C1 segment of cervical spinal cord (tissue), 14 donors: Measurements from ENCODE around the gene ABCC11.

ENCODE experiments used
- DNase-seq, 14 donors: peaks; one replicate each; lab custom pipeline; 2025; lab: John Stamatoyannopoulos, UW

ABCC11 gene

DNA sequence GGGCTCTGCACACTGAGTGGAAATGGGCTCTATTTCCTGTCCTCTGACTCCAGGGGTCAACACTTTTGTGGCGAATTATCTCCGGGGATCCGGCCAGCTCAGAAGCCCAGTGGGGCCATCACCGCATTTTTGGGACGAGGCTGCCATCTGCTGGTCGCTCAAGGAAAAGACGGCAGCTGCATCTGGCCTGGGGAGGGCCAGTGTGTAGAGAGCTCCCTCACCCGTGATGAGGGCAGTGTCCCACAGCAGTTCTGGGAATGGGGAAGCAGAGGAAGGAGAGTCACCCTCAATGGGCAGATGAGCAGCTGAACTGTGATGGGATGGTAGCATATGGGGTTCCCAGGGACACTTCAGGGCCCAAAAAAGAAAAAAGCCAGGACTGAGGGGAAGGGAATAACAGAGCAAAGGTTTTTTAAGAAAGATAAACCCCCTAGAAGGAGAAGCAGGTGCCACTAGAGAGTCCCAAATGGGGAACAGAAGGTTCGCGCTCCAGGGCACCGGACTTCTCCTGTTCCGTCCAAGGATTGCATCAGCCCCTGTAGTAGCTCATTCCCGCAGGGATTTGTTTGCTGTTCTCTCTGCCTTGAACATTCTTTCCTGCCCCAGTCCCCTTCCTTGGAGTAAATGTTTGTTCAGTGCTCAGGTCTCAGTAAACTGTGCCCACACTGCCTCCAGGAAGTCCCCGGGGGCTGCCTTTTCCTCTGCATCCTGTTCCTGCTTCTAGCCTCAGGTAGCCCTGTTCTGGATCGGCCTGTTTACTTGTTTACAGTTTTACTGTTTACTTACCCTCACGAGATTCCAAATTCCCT lies 82.2 kb downstream of the ABCC11 start:
- DNase-seq: peak in 12 of 14 donors; percentile 18 to 70 (median 52)

GRCh38 chr16:48162839-48163410 lies 84.4 kb downstream of the ABCC11 start:
- DNase-seq: no peak

- no peak for DNase-seq
Observed at GRCh38 chr16:48161906-48162305, 85.4 kb downstream of the ABCC11 start.

DNA sequence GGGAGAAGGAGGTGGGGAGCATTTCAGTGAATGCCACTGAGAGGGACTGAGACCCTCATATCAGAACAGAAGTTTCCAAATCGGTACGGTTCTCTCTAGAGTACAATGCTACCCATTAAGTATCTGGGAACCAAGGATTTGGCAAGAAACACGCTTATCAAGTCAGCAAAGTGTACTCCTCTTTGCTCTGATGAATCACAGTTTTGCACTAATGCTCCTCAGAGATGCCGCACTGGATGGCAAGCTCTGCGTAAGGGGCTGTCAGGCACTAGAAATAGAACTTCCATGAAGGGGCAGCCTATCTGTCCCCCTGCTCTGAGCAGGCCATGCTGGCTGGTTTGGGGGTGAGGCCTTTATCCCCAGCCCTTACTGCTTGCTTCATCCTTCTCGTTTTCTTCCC lies 86.8 kb downstream of the ABCC11 start:
- no peak for DNase-seq

DNA sequence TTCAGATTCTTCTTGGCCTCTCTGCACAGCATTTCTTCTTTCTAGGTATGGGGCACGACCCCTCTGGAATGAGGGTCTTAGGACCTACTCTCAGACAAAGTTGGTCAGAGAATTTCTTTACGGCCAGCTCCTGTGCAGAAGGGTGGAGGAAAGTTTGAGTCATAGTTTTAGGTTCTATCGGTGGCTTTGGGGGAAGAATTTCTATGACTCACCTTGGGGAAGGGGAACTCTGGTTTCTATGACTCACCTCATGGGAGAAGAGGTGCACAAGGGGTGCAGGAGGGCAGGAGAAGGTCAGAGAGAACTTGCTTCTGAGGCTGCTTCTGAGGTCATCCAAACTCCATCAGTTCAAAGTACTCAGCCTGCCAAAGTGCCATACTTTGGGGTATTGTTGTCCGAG lies 89.0 kb downstream of the ABCC11 start:
- no peak for DNase-seq

DNA sequence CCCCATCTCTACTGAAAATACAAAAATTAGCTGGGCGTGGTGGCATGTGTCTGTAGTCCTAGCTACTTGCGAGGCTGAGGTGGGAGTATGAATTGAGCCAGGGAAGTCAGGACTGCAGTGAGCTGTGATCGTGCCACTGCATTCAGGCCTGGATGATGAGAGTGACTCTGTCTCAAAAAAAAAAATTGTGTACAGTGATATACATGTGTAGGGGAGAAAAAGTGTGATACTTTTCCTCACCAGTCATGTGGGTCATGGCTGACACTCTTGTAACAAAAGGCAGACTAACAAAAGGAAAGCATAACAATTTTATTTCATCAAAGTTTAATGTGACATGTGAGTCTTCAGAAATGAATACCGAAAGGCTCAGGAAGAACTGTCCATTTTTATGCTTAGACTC lies 89.5 kb downstream of the ABCC11 start:
- DNase-seq: no peak

DNA sequence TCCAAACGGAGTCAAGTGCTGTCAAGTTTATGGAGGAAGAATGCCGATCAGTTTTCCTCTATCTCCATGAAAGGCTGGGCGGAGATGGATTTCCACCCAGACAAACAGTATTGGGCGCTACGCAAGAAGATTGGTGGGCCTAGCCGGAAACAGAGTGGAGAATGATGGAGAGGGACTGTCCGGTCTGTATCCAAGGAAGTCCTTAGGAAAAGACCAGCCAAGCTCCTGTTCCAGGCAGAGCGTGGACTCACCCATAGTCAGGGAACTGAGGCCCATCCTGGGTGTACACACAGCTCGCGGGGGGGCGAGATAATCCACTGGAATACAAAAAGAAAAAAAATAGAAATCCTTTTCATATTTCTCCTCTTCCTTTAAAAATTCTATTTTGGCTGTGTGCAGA lies 90.0 kb downstream of the ABCC11 start:
- no peak for DNase-seq

- DNase-seq: peak; percentile 3 to 76 (median 42)
Observed at GRCh38 chr16:48156790-48157209, 90.5 kb downstream of the ABCC11 start.

GRCh38 chr16:48155926-48156789 lies 91.2 kb downstream of the ABCC11 start, which contains the start of gene ABCC12:
Gene ABCC12 (minus strand): TSS chr16:48155993. CDS start chr16:48146424, 9,569 bp downstream.
- no peak for DNase-seq

GRCh38 chr16:48153774-48154173 lies 93.6 kb downstream of the ABCC11 start:
- peak in 3 of 14 donors; percentile 16 to 94 (median 23) for DNase-seq

- DNase-seq: no peak
Observed at GRCh38 chr16:48152226-48152625, 95.1 kb downstream of the ABCC11 start.

- DNase-seq: no peak
Observed at GRCh38 chr16:48150707-48151106, 96.6 kb downstream of the ABCC11 start.

- DNase-seq: no peak
Observed at GRCh38 chr16:48146710-48147109, 100.6 kb downstream of the ABCC11 start.

DNA sequence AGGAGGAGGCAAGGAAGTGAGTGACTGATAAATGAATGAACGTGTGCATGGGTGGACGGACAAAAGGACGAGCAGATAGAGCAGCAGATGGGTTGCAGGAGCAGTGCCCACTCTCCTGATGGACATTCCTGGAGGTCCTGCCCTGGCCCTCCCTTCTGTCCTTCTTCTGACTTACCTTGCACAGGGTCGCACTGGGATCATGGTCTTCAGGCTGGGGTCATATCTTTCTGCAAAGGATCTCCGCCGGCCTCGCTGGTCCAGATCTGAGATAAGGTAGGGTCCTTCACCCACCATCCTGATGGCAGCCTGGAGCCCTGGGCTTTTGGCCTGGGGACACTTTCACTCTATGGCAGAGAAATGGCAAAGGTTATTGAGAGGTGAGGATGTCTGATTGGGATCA lies 101.2 kb downstream of the ABCC11 start:
- DNase-seq: no peak

DNA sequence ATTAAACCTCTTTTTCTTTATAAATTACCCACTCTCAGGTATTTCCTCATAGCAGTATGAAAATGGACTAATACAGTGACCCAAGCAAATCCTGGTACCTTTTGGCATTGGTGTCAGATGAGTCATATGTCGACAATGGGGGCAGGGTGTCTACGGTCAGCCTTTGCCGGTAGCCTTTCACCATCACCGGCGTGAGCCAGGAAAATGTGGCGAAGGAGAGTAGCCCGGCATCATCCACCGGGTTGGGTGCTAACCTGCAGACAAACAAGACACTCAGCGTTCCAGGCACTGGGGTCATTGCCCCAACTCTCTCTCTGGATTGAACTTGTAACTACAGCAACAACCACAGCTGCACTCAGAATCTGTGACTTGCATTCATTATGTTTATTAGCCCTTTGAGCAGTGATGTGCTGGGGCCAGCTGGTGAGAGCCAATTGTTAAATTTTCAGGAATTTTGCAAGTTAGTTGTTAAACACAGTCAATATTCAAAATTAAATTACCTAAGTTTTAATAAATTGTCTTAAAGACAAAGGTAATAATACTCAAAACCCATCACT lies 103.4 kb downstream of the ABCC11 start:
- DNase-seq: peak in 2 of 14 donors; percentile 33 to 78

DNA sequence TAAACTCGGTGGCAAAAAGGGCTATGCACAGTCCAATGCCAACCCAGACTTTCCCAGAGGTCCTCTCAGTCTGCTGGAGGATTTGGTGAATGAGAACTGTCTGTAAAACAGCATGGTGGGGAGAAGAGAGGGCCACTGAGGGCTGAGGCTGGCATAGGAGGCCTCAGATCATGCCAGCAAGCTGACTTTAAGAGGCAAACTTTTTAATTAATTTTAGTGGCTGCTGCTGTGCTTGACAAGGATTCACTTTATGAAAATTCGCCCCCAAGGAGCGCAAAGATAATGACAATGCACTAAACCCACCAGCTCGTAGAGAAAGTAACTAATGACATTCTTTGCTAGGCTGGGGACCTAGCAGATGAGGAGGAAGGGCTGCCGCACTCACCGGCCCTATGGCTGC lies 106.5 kb downstream of the ABCC11 start:
- no peak for DNase-seq

GRCh38 chr16:48139517-48139916 lies 107.8 kb downstream of the ABCC11 start:
- DNase-seq: no peak

- DNase-seq: no peak
Observed at GRCh38 chr16:48138543-48138942, 108.8 kb downstream of the ABCC11 start.

DNA sequence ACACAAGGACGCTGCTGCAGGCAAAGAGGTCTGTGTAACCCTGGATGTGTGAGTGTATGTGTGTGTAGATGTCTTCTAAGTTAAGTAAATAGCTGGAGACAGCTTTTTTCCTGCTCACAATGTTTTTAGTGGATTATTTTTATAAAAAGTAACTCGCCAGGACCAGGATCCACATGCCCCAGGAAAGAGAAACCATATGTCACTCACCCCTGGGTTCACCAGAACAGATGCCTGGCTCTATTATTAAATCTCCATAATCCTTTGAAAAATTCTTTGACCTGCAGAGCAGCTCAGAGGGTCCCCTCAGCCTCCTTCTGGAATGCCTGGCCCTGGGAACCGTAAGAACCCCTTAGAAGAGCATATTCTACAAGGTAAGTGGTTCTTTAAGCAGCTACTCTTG lies 109.5 kb downstream of the ABCC11 start:
- peak in 1 of 14 donors; percentile 82 for DNase-seq

- peak in 1 of 14 donors; percentile 97 for DNase-seq
Observed at GRCh38 chr16:48136547-48137360, 110.6 kb downstream of the ABCC11 start.
